Anterior cingulate cortex (tissue), 58 donors: ENCODE measurements around the gene MGST3.
"Not testable (repeated sequence)": the region's sequence is repeated elsewhere in the genome, so short reads cannot be mapped to it uniquely, and the experiment has no call there.

Source experiments
- DNase-seq, 58 donors: peaks; one replicate each; lab custom pipeline; 2025; lab: John Stamatoyannopoulos, UW

MGST3 gene

GRCh38 chr1:165628147-165628822, 2.7 kb upstream of the MGST3 start:
- no peak for DNase-seq

- DNase-seq: no peak
Measured at GRCh38 chr1:165629151-165629550, 1.9 kb upstream of the MGST3 start.

- peak in 3 of 58 donors; percentile 33 to 61 (median 40) for DNase-seq
Measured at GRCh38 chr1:165629848-165630628, 996 bp upstream of the MGST3 start.

- DNase-seq: peak in 48 of 58 donors; percentile 9 to 80 (median 46)
Measured at GRCh38 chr1:165631342-165632151, 513 bp downstream of the MGST3 start.

- no peak for DNase-seq
Measured at GRCh38 chr1:165632152-165632469, 1.1 kb downstream of the MGST3 start.

- no peak for DNase-seq
Measured at GRCh38 chr1:165632491-165632890, 1.5 kb downstream of the MGST3 start.

GRCh38 chr1:165633614-165634013, 2.6 kb downstream of the MGST3 start:
- no peak for DNase-seq

- no peak for DNase-seq
Measured at GRCh38 chr1:165634154-165634921, 3.3 kb downstream of the MGST3 start.

GRCh38 chr1:165635329-165635728, 4.3 kb downstream of the MGST3 start:
- peak in 10 of 58 donors; percentile 2 to 29 (median 10) for DNase-seq

- no peak for DNase-seq
Measured at GRCh38 chr1:165635823-165636222, 4.8 kb downstream of the MGST3 start.

GRCh38 chr1:165637427-165637826, 6.4 kb downstream of the MGST3 start:
- DNase-seq: no peak

GRCh38 chr1:165638211-165638610, 7.2 kb downstream of the MGST3 start:
- DNase-seq: not testable (repeated sequence)

GRCh38 chr1:165639821-165640623, 9.0 kb downstream of the MGST3 start:
- no peak for DNase-seq

- DNase-seq: no peak
Measured at GRCh38 chr1:165641231-165641987, 10.4 kb downstream of the MGST3 start.

GRCh38 chr1:165644064-165644735, 13.2 kb downstream of the MGST3 start:
- no peak for DNase-seq

GRCh38 chr1:165645654-165646366, 14.8 kb downstream of the MGST3 start:
- no peak for DNase-seq

GRCh38 chr1:165647517-165647916, 16.5 kb downstream of the MGST3 start:
- DNase-seq: no peak

GRCh38 chr1:165647970-165648369, 16.9 kb downstream of the MGST3 start:
- no peak for DNase-seq
